Measurements from ENCODE around the gene TM4SF4.

DNA sequence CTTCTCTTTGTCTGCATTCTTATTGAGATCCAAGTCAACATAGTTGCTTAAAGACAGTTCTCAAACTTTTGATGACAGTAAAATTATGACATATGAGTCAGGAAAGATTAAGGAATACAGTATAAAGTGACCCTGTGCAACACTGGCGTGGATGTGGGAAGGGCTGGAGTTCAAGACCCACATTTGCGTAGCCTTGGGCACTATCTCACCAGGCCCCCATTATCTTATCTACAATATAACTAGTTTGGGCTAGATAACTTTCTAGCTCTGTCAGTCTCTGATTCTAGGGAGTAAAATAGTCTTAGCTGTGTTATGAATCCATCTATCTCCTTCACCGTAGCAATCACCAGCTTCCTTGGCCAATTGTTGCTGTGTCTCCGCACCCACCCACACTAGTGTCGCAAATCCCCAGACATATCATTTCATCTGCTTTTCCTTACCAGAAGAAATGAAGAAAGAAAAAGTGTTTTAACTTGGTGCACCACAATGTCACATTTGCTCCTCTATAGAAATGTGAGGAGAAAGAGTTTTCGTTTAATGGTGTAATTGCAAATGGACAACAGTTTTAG, 14.9 kb upstream of the TM4SF4 start:
- no peak for TF ChIP-seq CTCF (IDR thresholded peaks at IDR 0.05)
- TF ChIP-seq EP300 (IDR thresholded peaks at IDR 0.05), result no peak

All from suprapubic skin (tissue), 3 donors.